Endothelial cell of umbilical vein (primary cell): ENCODE results near the gene GCH1. TPM values are rescaled to one million over a fixed set of nuclear protein-coding genes. Genes with fewer than 3 reads are reported as not detected.

Experiments
- BruUV-seq: library from RNA; stranded (reverse); fragments of 400-500 nt; replicated peaks from 2 replicates; lab custom pipeline; 2021; lab: Mats Ljungman, UMichigan
- CTCF ChIA-PET: fragments of 300-600, 350-600 bp; sonication (Branson Sonifier 250); formaldehyde crosslinking; loops from one replicate; lab custom pipeline; 2021; ENCODE audit warnings: antibody characterized with exemption, inconsistent platforms; lab: Charles Lee
- POLR2A ChIA-PET: fragments of 300-600, 350-600 bp; sonication (Branson Sonifier 250); formaldehyde crosslinking; loops from one replicate; lab custom pipeline; 2021; ENCODE audit warnings: antibody characterized with exemption, inconsistent platforms; lab: Charles Lee
- DNase-seq: peaks from one replicate; pipeline ENCODE4 v3.0.0-alpha.2; 2011; ENCODE audit warnings: low read depth, low spot score
- FAIRE-seq: peaks from 2 replicates; lab custom pipeline; 2011; peaks lifted over from hg19 to GRCh38; lab: Jason Lieb, UNC
- H2AFZ ChIP-seq: 2 replicates; pipeline ENCODE4 v1.6.0; 2012; ENCODE audit warnings: low read depth, low read length, control low read depth, inconsistent platforms
- H3K27ac ChIP-seq: 2 replicates; pipeline ENCODE4 v1.5.1; 2011; ENCODE audit warnings: low read depth, mild to moderate bottlenecking, control low read depth, low read length, moderate library complexity; ENCODE audit not compliant: insufficient read depth
- H3K27me3 ChIP-seq, 2 experiments: 2 replicates each; pipeline versions ENCODE4 v1.6.0 to v1.6.1; 2011; ENCODE audit warnings: low read length in 2 of 2, mixed read lengths in 1 of 2; ENCODE audit not compliant: control insufficient read depth in 2 of 2, insufficient read depth in 2 of 2
- H3K36me3 ChIP-seq, 2 experiments: 2 replicates in 1 of 2; 3 replicates in 1 of 2; pipeline ENCODE4 v1.5.1; 2011; ENCODE audit warnings: low read length in 2 of 2, mild to moderate bottlenecking in 1 of 2, moderate library complexity in 1 of 2; ENCODE audit not compliant: control insufficient read depth in 2 of 2, insufficient read depth in 2 of 2; ENCODE audit errors: extremely low read depth in 1 of 2
- H3K4me1 ChIP-seq: 3 replicates; pipeline ENCODE4 v1.5.1; 2011; ENCODE audit warnings: mild to moderate bottlenecking, low read length; ENCODE audit not compliant: control insufficient read depth, insufficient read depth; ENCODE audit errors: extremely low read depth
- H3K4me2 ChIP-seq: 2 replicates; pipeline ENCODE4 v1.6.1; 2011; ENCODE audit warnings: low read length, control low read depth, mixed read lengths; ENCODE audit not compliant: insufficient read depth
- H3K4me3 ChIP-seq, 3 experiments: fragments of 200-600 bp in 1 of 3; sonication (generic), shearing (Covaris generic) in 1 of 3; replicated peaks in 1 of 3; 2 replicates each; pipeline ENCODE4 v1.5.1; 2011 to 2016; ENCODE audit warnings: control low read depth in 3 of 3, low read length in 3 of 3, mild to moderate bottlenecking in 2 of 3, inconsistent platforms in 1 of 3, low read depth in 1 of 3, moderate library complexity in 1 of 3; ENCODE audit not compliant: insufficient read depth in 1 of 3
- H3K79me2 ChIP-seq: 2 replicates; pipeline ENCODE4 v1.6.0; 2012; ENCODE audit warnings: low read length, inconsistent platforms; ENCODE audit not compliant: control insufficient read depth, insufficient read depth
- H3K9ac ChIP-seq: replicated peaks from 2 replicates; pipeline ENCODE3; 2011; ENCODE audit warnings: low read length, control low read depth; ENCODE audit not compliant: insufficient read depth; ENCODE audit errors: extremely low read depth
- H3K9me1 ChIP-seq: replicated peaks from 3 replicates; pipeline ENCODE4 v1.6.0; 2011; ENCODE audit warnings: mild to moderate bottlenecking, low read length; ENCODE audit not compliant: control insufficient read depth, insufficient read depth; ENCODE audit errors: extremely low read depth
- H3K9me3 ChIP-seq: replicated peaks from 2 replicates; pipeline ENCODE4 v1.5.1; 2012; ENCODE audit warnings: low read length, inconsistent platforms; ENCODE audit not compliant: control insufficient read depth, insufficient read depth
- H4K20me1 ChIP-seq: replicated peaks from 2 replicates; pipeline ENCODE3; 2011; ENCODE audit warnings: mild to moderate bottlenecking, low read length; ENCODE audit not compliant: control insufficient read depth, insufficient read depth; ENCODE audit errors: extremely low read depth
- EZH2 ChIP-seq: IDR thresholded peaks from 2 replicates; pipeline ENCODE4 v1.6.1; 2012; ENCODE audit warnings: borderline replicate concordance, low read depth, mild to moderate bottlenecking, moderate library complexity, low read length, inconsistent platforms; ENCODE audit not compliant: severe bottlenecking
- FOS ChIP-seq: IDR thresholded peaks from 2 replicates; pipeline ENCODE4 v1.6.1; 2011; ENCODE audit warnings: mild to moderate bottlenecking, low read length, moderate library complexity, borderline replicate concordance; ENCODE audit not compliant: insufficient read depth
- GATA2 ChIP-seq: IDR thresholded peaks from 2 replicates; pipeline ENCODE4 v1.7.0; 2011; ENCODE audit warnings: low read depth, mild to moderate bottlenecking, moderate library complexity, mixed read lengths, low read length; ENCODE audit not compliant: insufficient read length, insufficient read depth
- JUN ChIP-seq: IDR thresholded peaks from 2 replicates; pipeline ENCODE4 v1.6.1; 2011; ENCODE audit warnings: borderline replicate concordance, low read depth; ENCODE audit not compliant: insufficient read length, insufficient read depth
- MYC ChIP-seq: IDR thresholded peaks from one replicate; pipeline ENCODE4 v1.6.1; 2011; ENCODE audit warnings: mild to moderate bottlenecking, low read depth, low read length
- POLR2A ChIP-seq: IDR thresholded peaks from 2 replicates; pipeline ENCODE4 v1.6.1; 2012; ENCODE audit warnings: low read depth, mild to moderate bottlenecking, control low read depth, low read length
- POLR2AphosphoS5 ChIP-seq: IDR thresholded peaks from 2 replicates; pipeline ENCODE4 v1.6.1; 2012; ENCODE audit warnings: low read depth, mild to moderate bottlenecking, control low read depth, low read length, moderate library complexity; ENCODE audit not compliant: insufficient read depth
- dilution Hi-C: fragments of 300-500 bp; cut with MboI; formaldehyde crosslinking; loops from one replicate; pipeline ENCODE4 v1.15.0; 2019; ENCODE audit warnings: low sequenced_read_pairs; ENCODE audit not compliant: extremely low pct_ligation_motif_present
- intact Hi-C: fragments of 100-400 bp; cut with micrococcal nuclease; formaldehyde crosslinking; loops from one replicate; pipeline ENCODE4 v1.10.0; 2022
- polyA plus RNA-seq, 4 experiments: library from polyadenylated mRNA; depleted of rRNA in 3 of 4; stranded (reverse) in 3 of 4; unstranded in 1 of 4; fragments of >200 nt; gene quantifications; 2 replicates each; pipeline versions ENCODE4 v1.2.1 to v1.2.3, GENCODE V29; 2011 to 2012; ENCODE audit warnings: missing spikeins in 1 of 4
- total RNA-seq: library from RNA; stranded (reverse); gene quantifications from 2 replicates; pipeline ENCODE4 v1.2.3, GENCODE V29; 2021
- TF ChIP-seq, protein P1 (sequence below), 2 donors: IDR thresholded peaks; 1 replicate in 1 of 2; 2 replicates in 1 of 2; pipeline ENCODE4 v1.5.1; 2011; ENCODE audit warnings: low read length in 2 of 2, mild to moderate bottlenecking in 2 of 2, moderate library complexity in 2 of 2, control low read depth in 1 of 2, inconsistent platforms in 1 of 2, low read depth in 1 of 2; ENCODE audit not compliant: insufficient read depth in 1 of 2; ENCODE audit errors: extremely low read depth in 1 of 2
- TF ChIP-seq, protein P2 (sequence below): IDR thresholded peaks from 2 replicates; pipeline ENCODE4 v1.6.1; 2011; ENCODE audit not compliant: insufficient read depth, insufficient read length

The GCH1 gene
- total and polyA plus RNA-seq, 2 donors (not counting 3 experiments of a cell fraction or from before 2014, with no cell fraction given), result 3.6 to 4.6 TPM

DNA sequence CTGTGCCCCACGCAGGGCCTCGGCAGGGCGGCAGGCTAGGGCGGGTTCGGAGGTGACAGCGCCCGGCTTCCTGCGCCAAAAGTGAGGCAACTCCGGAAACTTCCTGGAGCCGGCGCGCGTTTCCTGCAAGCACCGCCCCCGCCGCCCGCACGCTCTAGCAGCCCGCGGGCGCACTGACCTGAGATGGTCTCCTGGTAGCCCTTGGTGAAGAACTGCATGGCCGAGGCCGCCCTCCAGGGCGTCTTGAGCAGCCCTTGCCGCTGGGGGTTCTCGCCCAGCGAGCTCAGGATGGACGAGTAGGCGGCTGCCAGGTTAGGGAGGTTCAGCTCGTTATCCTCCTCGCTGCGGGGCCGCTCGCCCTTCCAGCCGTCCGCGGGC lies 494 bp downstream of the GCH1 start:
- no peaks in the 10 kb centered on the region for H4K20me1 ChIP-seq
- no peaks in the 10 kb centered on the region for H3K36me3 ChIP-seq
- TF ChIP-seq GATA2, result no peak
- no peak for TF ChIP-seq EZH2
- no peak for TF ChIP-seq JUN
- TF ChIP-seq, protein P1, sequence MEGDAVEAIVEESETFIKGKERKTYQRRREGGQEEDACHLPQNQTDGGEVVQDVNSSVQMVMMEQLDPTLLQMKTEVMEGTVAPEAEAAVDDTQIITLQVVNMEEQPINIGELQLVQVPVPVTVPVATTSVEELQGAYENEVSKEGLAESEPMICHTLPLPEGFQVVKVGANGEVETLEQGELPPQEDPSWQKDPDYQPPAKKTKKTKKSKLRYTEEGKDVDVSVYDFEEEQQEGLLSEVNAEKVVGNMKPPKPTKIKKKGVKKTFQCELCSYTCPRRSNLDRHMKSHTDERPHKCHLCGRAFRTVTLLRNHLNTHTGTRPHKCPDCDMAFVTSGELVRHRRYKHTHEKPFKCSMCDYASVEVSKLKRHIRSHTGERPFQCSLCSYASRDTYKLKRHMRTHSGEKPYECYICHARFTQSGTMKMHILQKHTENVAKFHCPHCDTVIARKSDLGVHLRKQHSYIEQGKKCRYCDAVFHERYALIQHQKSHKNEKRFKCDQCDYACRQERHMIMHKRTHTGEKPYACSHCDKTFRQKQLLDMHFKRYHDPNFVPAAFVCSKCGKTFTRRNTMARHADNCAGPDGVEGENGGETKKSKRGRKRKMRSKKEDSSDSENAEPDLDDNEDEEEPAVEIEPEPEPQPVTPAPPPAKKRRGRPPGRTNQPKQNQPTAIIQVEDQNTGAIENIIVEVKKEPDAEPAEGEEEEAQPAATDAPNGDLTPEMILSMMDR (IDR thresholded peaks at IDR 0.05; ENCODE audit: extremely low read depth in 1 of 2, insufficient read depth in 1 of 2, low read depth in 1 of 2, low read length in 2 of 2), result no peak
- TF ChIP-seq MYC, result no peak
- no peak for TF ChIP-seq POLR2A
- TF ChIP-seq FOS, result no peak
- TF ChIP-seq POLR2AphosphoS5, result no peak
- TF ChIP-seq, protein P2, sequence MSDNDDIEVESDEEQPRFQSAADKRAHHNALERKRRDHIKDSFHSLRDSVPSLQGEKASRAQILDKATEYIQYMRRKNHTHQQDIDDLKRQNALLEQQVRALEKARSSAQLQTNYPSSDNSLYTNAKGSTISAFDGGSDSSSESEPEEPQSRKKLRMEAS, result no peak
- peak; percentile 46 for FAIRE-seq
- H3K27me3 ChIP-seq, result no peaks in the 10 kb centered on the region
- intact Hi-C loops, result loop anchor here (2.0 to 5.0 kb wide), 3 partner anchors 25 to 125 kb away; partner anchors contain the start of genes SOCS4 and WDHD1
- H2AFZ ChIP-seq, result peak overlapping the region; percentile 67
- no peaks in the 10 kb centered on the region for H3K9me3 ChIP-seq
- H3K4me1 ChIP-seq, result peaks cover 5% of the 10 kb centered on the region
- no peaks in the 10 kb centered on the region for H3K79me2 ChIP-seq
- H3K9me1 ChIP-seq, result no peaks in the 10 kb centered on the region
- TSS peak; percentile 33 for BruUV-seq
- H3K4me2 ChIP-seq, result peak overlapping the region; percentile 75
- dilution Hi-C loops, result no loop called here
- H3K27ac ChIP-seq, result peak overlapping the region; percentile 16
- peak overlapping the region; percentile 71 to 97 (median 86) for H3K4me3 ChIP-seq
- H3K9ac ChIP-seq, result peak overlapping the region; percentile 75
- ChIA-PET POLR2A (interaction anchor here (0.6 kb wide), 1 partner anchor 1217 kb away, joined by 3 read pairs; no protein-coding TSS in a partner anchor), CTCF (interaction anchor here (1.1 to 2.0 kb wide), 6 partner anchors 16 to 79 kb away, joined by 3 to 7 read pairs (median 4); no protein-coding TSS in a partner anchor)
- no peak for DNase-seq
